ENCODE measurements around the gene BCL7A.
A peak's percentile ranks its signal among the peaks of the same experiment; 100 is the strongest.

Gene BCL7A

GRCh38 chr12:122080149-122081082, 58.7 kb downstream of the BCL7A start:
- DNase-seq = peak; percentile 84

DNA sequence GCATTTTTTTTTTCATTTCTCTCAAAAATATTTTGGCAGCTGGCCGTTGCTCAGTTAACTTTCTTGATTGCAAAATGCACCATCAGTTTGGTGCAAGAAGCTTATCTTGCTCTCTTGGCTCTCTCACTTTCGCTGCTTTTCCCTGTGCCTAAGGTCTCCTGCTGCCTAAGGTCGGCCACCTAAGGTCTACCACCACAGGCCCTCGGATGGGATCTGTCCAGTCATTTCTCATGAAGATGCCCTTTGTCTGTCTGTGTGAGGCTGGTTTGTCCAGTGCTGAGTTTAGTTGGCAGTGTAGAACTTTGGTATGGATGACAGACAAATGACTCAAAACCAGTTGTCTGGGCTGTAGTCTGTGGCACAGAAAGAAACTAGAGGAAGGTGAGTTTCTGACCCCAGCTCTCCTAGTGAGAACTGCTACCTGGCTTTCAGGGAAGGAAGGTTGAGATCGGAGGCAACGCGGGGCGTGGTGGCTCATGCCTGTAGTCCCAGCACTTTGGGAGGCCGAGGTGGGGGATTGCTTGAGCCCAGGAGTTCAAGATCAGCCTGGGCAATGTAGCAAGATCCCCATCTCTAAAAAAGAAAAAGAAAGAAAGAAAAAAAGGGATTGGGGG, 59.5 kb downstream of the BCL7A start:
- DNase-seq = no peak

- peak; percentile 44 for DNase-seq
Observed at GRCh38 chr12:122081697-122082221, 60.1 kb downstream of the BCL7A start.

- DNase-seq = no peak
Observed at GRCh38 chr12:122082621-122083356, 61.1 kb downstream of the BCL7A start.

DNA sequence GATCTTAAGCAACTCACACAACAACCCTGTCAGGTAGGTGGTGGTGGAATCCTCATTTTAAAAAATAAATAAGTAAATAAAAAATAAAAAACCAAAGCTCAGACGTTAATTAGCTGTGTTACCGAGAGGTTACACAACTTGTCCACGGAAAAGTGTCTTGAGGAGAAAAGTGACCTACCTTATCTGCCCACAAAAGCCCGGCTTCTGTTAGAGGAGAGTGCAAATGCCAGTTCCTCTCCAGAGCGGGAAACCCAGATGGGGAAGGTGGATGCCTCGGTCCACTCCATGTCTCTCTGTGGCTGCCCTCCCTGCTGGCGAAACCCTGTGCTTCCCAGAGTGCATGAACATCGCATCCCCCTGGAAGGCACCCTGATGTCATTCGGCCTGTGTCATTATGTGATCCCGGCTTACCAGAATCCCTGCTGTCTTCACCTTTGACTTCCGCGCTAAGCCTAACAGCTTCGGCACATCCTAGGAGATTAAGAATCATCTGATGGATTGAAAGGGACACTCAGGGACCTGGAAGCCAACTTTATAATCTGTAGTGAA, 63.2 kb downstream of the BCL7A start:
- DNase-seq = no peak

DNA sequence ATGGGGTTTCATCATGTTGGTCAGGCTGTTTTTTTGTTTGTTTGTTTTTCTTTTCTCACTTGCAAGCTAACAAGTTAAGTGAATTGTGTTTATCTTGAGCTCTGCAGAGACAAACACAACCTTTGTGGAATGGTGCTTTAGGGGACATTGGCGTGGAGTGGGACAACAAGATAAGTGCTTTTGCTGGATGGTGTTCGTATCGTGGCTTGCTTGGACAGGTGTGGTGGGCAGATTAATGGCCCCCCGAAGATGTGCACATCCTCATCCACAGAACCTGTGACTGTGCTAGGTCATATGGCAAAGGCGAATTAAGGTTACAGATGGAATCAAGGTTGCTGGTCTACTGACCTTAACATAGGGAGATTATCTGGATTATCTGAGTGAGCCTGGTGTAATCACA, 63.9 kb downstream of the BCL7A start:
- DNase-seq = no peak

GRCh38 chr12:122086116-122086515, 64.4 kb downstream of the BCL7A start:
- DNase-seq = no peak

DNA sequence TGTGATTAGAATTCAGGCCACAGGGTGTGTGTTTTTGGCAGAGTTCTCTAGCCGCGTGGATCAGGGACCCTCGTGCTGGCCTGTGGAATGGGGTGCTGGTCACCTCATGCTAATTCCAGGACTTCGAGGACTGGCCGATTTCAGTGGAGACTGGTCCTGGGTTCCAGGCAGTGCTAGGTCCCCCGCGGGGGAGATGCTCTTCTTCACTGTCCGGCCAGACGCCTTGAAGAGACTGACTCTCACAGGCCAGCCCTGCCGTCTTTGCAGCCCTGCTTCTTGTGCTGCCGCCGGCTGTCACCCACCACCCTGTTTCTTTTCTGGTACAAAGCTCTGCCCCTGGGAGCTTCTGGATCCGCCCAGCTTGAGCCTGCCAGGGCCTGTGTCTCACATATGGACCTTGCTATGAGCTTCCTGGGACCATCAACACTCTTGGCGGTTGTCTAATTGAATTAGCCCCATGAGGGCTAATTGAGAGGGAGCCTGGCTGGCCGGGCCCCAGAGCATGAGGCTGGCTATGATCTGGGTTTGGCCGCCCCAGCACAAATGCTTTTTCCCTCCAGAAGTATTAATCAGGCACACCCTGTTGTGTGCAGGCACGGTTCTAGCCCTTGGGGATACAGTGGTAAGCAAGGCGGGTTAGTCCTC, 65.1 kb downstream of the BCL7A start:
- DNase-seq = no peak

- no peak for DNase-seq
Observed at GRCh38 chr12:122087431-122088178, 65.9 kb downstream of the BCL7A start.

DNA sequence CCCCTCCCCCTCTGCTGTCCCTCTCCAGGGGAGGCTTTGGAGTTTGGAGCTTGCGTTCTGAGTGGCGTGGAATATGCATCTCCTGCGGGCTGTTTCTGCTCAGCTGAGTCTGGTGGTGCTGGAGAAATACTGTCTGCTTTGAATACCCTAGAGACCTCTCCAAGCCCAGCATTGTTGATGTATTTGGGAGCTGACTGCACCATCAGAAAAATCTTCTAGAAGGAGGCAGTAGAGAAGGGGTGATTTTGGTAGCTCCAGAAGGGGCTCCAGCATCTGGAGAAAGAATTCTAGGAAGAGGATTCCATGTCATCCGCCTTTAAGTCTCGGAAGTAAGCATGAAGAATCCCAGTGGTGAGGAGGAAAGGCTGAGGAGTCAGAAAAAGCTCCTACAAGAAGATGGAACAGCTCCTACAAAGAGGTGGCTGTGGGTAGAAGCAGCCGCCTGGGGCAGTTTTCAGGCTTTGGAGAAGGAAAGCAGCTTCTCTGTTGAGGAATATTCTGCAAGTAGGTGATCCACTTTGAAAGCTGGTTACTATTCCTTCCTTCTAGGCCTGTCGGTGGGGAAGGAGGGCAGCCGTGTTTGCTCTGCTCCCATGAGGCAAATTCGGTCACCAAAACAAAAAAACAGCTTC, 66.6 kb downstream of the BCL7A start:
- no peak for DNase-seq

DNA sequence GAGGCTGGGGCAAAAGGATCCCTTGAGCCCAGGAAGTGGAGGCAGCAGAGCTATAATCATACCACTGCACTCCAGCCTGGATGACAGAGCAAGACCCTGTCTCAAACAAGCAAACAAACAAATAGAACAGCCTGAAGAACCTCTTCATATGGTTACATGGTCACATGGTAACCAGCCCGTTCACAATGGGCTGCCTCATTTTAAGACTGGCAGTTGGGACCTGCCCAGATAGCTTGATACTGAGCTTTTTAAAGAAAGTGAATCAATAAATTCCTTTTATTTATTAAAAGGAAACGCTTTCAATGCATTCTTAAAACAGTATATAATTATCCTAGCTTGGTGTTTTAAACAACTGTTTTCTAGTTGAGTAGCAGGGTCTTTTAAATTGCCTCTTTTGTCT, 67.4 kb downstream of the BCL7A start:
- DNase-seq = no peak

DNA sequence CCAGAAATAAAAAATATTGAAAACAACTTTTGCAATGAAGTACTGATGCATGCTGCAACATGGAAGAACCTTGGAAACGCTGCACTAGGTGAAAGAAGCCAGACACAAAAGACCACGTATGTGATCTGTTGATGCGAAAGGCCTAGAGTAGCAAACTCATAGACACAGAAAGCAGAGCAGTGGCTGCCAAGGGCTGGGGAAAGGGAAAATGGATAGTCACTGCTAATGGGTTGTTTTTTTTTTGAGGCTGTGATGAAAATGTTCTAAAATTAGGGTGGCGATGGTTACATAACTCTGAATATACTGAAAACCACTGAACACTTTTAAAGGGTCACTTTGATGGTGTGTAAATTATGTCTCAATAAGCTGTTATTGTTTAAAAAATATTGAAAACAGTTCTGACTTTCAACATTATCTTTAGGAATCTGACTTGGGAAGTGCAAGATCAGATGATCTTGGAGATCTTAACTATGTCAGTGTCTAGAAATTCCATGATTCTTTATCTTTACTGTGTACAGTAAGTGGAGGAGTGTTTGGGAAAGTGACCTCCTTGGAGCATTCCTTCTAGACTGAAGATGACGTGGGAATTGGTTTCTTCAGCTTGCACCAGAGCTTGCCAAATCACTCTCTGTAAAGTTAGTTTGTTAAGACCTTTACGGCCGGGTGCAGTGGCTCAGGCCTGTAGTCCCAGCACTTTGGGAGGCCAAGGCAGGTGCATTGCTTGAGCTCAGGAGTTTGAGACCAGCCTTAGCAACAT, 69.3 kb downstream of the BCL7A start:
- DNase-seq = no peak

DNA sequence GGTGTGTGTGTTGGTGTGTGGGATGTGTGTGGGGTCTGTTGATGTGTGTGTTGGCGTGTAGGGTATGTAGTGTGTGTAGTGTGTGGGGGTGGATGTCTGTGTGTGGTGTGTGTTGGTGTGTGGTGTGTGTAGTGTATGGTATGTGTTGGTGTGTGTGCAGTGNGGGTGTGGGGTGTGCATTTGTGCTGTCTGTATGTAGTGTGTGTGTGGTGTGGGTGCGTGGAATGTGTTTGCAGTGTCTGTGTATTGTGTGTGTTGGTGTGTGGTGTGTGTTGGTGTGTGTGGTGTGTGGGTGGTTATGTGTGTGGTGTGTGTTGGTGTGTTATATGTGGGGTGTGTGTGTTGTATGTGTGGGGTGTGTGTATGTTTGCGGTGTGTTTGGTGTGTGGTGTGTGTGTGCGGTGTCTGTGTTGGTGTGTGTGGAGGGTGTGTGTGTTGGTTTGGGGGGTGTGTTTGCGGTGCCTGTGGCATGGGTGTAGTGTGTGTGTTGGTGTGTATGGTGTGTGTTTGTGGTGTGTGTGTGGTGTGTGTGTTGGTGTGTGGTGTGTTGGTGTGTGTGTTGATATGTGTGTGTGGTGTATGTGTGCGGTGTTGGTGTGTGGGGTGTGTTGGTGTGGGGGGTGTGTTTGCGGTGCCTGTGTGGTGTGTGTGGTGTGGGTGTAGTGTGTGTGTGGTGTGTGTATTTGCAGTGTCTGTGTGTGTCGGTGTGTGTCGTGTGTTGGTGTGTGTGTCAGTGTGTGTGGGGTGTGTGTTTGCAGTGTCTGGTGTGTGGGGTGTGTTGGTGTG, 71.6 kb downstream of the BCL7A start:
- no peak for DNase-seq

DNA sequence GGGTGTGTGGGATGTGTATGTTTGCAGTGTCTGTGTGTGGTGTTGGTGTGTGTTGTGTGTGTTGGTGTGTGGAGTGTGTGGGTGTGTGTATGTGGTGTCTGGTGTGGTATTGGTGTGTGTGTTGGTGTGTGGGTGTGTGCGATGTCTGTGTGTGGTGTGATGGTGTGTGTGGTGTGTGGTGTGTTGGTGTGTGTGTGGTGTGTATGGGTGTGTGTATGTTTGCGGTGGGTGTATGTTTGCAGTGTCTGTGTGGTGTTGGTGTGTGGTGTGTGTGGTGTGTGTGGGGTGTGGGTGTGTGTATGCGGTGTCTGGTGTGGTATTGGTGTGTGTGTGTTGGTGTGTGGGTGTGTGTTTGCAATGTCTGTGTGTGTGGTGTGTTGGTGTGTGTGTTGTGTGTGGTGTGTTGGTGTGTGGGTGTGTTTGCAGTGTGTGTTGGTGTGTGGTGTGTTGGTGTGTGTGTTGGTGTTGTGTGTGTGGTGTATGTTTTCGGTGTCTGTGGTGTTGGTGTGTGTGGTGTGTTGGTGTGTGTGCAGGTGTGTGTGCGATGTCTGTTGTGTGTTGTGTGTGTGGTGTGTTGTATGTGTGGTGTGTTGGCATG, 72.6 kb downstream of the BCL7A start:
- DNase-seq = no peak

- peak; percentile 55 for DNase-seq
Observed at GRCh38 chr12:122094735-122095631, 73.3 kb downstream of the BCL7A start.

GRCh38 chr12:122096014-122096413, 74.3 kb downstream of the BCL7A start:
- no peak for DNase-seq

DNA sequence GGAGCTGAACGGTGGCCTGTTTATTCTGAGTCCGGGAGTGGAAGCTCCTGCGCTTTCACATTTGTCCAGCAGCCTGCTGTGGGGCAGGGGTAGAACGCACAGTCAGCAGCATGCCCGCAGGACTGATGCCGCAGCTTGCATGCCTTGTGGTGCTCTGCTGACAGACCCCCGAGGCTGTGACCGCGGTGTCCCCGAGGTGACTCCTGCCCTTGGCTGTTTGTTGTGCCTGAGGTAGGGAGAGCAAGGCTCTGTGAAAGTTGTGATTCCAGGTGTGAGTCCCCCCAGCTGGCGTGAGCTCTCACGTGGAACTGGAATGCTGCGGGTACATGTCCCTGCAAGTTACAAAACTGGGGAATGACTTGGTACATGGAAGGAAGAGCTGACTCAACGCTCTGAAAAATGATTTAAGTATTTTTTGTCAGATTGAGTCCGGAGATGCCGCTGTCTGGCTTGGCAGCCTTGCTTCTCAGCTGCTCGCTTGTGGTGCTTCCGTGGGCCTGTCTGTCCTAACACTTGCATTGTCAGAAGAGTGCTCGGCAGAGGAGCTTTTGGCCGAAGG, 75.0 kb downstream of the BCL7A start:
- DNase-seq = no peak

- peak; percentile 69 for DNase-seq
Observed at GRCh38 chr12:122097584-122097926, 75.9 kb downstream of the BCL7A start.
